ENCODE measurements around the gene ZC3H8.
"Not testable (repeated sequence)": the region's sequence is repeated elsewhere in the genome, so short reads cannot be mapped to it uniquely, and the experiment has no call there.

The ZC3H8 gene

GRCh38 chr2:112243233-112243632, 11.6 kb downstream of the ZC3H8 start:
- H3K9me3 Mint-ChIP-seq = no peaks in the 10 kb centered on the region
- peaks cover 14% of the 10 kb centered on the region for H3K4me1 Mint-ChIP-seq (ENCODE audit: low read depth)
- no peak overlapping the region for H3K4me3 Mint-ChIP-seq
- H3K36me3 Mint-ChIP-seq (ENCODE audit: low read depth) = peaks cover 42% of the 10 kb centered on the region
- no peak for DNase-seq (ENCODE audit: low spot score)
- no peaks in the 10 kb centered on the region for H3K27me3 Mint-ChIP-seq (ENCODE audit: low read depth)
- H3K27ac Mint-ChIP-seq = no peak overlapping the region

GRCh38 chr2:112242384-112242783, 12.5 kb downstream of the ZC3H8 start:
- Mint-ChIP-seq H3K27ac (no peak overlapping the region), H3K36me3 (ENCODE audit: low read depth) (peaks cover 38% of the 10 kb centered on the region), H3K4me1 (ENCODE audit: low read depth) (peaks cover 14% of the 10 kb centered on the region), H3K4me3 (no peak overlapping the region), H3K27me3 (ENCODE audit: low read depth) (no peaks in the 10 kb centered on the region), H3K9me3 (no peaks in the 10 kb centered on the region)
- DNase-seq (ENCODE audit: low spot score) = no peak

- Mint-ChIP-seq H3K36me3 (ENCODE audit: low read depth) (peaks cover 35% of the 10 kb centered on the region), H3K27ac (no peak overlapping the region), H3K4me1 (ENCODE audit: low read depth) (peaks cover 9% of the 10 kb centered on the region), H3K27me3 (ENCODE audit: low read depth) (no peaks in the 10 kb centered on the region), H3K4me3 (no peak overlapping the region), H3K9me3 (no peaks in the 10 kb centered on the region)
- DNase-seq (ENCODE audit: low spot score) = no peak
These were observed 15.0 kb downstream of the ZC3H8 start for GRCh38 chr2:112239862-112240261.

GRCh38 chr2:112230371-112230770, 24.5 kb downstream of the ZC3H8 start:
- Mint-ChIP-seq H3K36me3 (ENCODE audit: low read depth) (peaks cover 46% of the 10 kb centered on the region), H3K4me1 (ENCODE audit: low read depth) (peaks cover 3% of the 10 kb centered on the region), H3K9me3 (no peaks in the 10 kb centered on the region), H3K27ac (no peak overlapping the region), H3K4me3 (no peak overlapping the region), H3K27me3 (ENCODE audit: low read depth) (no peaks in the 10 kb centered on the region)
- no peak for DNase-seq (ENCODE audit: low spot score)

- H3K9me3 Mint-ChIP-seq = no peaks in the 10 kb centered on the region
- peaks cover 3% of the 10 kb centered on the region for H3K4me1 Mint-ChIP-seq (ENCODE audit: low read depth)
- no peak for DNase-seq (ENCODE audit: low spot score)
These were observed 25.5 kb downstream of the ZC3H8 start for GRCh38 chr2:112229348-112229747.

GRCh38 chr2:112220831-112221230, 34.0 kb downstream of the ZC3H8 start:
- H3K9me3 Mint-ChIP-seq = no peaks in the 10 kb centered on the region
- H3K4me3 Mint-ChIP-seq = no peak overlapping the region
- H3K36me3 Mint-ChIP-seq (ENCODE audit: low read depth) = peaks cover 52% of the 10 kb centered on the region
- H3K27me3 Mint-ChIP-seq (ENCODE audit: low read depth) = no peaks in the 10 kb centered on the region
- no peak for DNase-seq (ENCODE audit: low spot score)
- H3K27ac Mint-ChIP-seq = no peak overlapping the region
- H3K4me1 Mint-ChIP-seq (ENCODE audit: low read depth) = no peaks in the 10 kb centered on the region

More at GRCh38 chr2:112229348-112229747, 25.5 kb downstream of the ZC3H8 start:
- Mint-ChIP-seq H3K36me3 (ENCODE audit: low read depth) (peaks cover 54% of the 10 kb centered on the region), H3K27ac (no peak overlapping the region), H3K4me3 (no peak overlapping the region), H3K27me3 (ENCODE audit: low read depth) (no peaks in the 10 kb centered on the region)

GRCh38 chr2:112220186-112220585, 34.7 kb downstream of the ZC3H8 start:
- H3K9me3 Mint-ChIP-seq = no peaks in the 10 kb centered on the region
- no peak overlapping the region for H3K4me3 Mint-ChIP-seq
- no peak for DNase-seq (ENCODE audit: low spot score)
- H3K27ac Mint-ChIP-seq = no peak overlapping the region
- H3K4me1 Mint-ChIP-seq (ENCODE audit: low read depth) = no peaks in the 10 kb centered on the region
- H3K36me3 Mint-ChIP-seq (ENCODE audit: low read depth) = peaks cover 46% of the 10 kb centered on the region
- H3K27me3 Mint-ChIP-seq (ENCODE audit: low read depth) = no peaks in the 10 kb centered on the region

- H3K27ac Mint-ChIP-seq = no peak overlapping the region
- H3K9me3 Mint-ChIP-seq = no peaks in the 10 kb centered on the region
- H3K36me3 Mint-ChIP-seq (ENCODE audit: low read depth) = peaks cover 43% of the 10 kb centered on the region
- no peaks in the 10 kb centered on the region for H3K4me1 Mint-ChIP-seq (ENCODE audit: low read depth)
- no peak overlapping the region for H3K4me3 Mint-ChIP-seq
- DNase-seq (ENCODE audit: low spot score) = no peak
- H3K27me3 Mint-ChIP-seq (ENCODE audit: low read depth) = no peaks in the 10 kb centered on the region
These were observed 37.0 kb downstream of the ZC3H8 start for GRCh38 chr2:112217854-112218253.

GRCh38 chr2:112216167-112216566, 38.7 kb downstream of the ZC3H8 start:
- no peak overlapping the region for H3K4me3 Mint-ChIP-seq
- no peaks in the 10 kb centered on the region for H3K9me3 Mint-ChIP-seq
- no peak overlapping the region for H3K27ac Mint-ChIP-seq
- no peaks in the 10 kb centered on the region for H3K27me3 Mint-ChIP-seq (ENCODE audit: low read depth)
- no peak for DNase-seq (ENCODE audit: low spot score)
- H3K36me3 Mint-ChIP-seq (ENCODE audit: low read depth) = peaks cover 33% of the 10 kb centered on the region
- H3K4me1 Mint-ChIP-seq (ENCODE audit: low read depth) = no peaks in the 10 kb centered on the region

GRCh38 chr2:112207905-112208304, 46.9 kb downstream of the ZC3H8 start:
- H3K27me3 Mint-ChIP-seq (ENCODE audit: low read depth); H3K27ac Mint-ChIP-seq; H3K4me3 Mint-ChIP-seq: not testable (repeated sequence)

GRCh38 chr2:112204411-112204810, 50.4 kb downstream of the ZC3H8 start:
- DNase-seq (ENCODE audit: low spot score) = no peak
- Mint-ChIP-seq H3K4me3 (no peak overlapping the region), H3K27ac (no peak overlapping the region)

More at GRCh38 chr2:112207905-112208304, 46.9 kb downstream of the ZC3H8 start:
- Mint-ChIP-seq H3K9me3 (peaks cover 40% of the 10 kb centered on the region), H3K36me3 (ENCODE audit: low read depth) (peaks cover 38% of the 10 kb centered on the region)
- not testable (repeated sequence) for H3K4me1 Mint-ChIP-seq (ENCODE audit: low read depth); DNase-seq (ENCODE audit: low spot score)

GRCh38 chr2:112201696-112202430, 53.0 kb downstream of the ZC3H8 start:
- no peak overlapping the region for H3K27ac Mint-ChIP-seq
- H3K9me3 Mint-ChIP-seq = peaks cover 50% of the 10 kb centered on the region
- H3K4me3 Mint-ChIP-seq = no peak overlapping the region
- H3K27me3 Mint-ChIP-seq (ENCODE audit: low read depth) = no peaks in the 10 kb centered on the region
- no peaks in the 10 kb centered on the region for H3K4me1 Mint-ChIP-seq (ENCODE audit: low read depth)
- DNase-seq (ENCODE audit: low spot score) = no peak
- peaks cover 23% of the 10 kb centered on the region for H3K36me3 Mint-ChIP-seq (ENCODE audit: low read depth)

More at GRCh38 chr2:112204411-112204810, 50.4 kb downstream of the ZC3H8 start:
- Mint-ChIP-seq H3K4me1 (ENCODE audit: low read depth) (no peaks in the 10 kb centered on the region), H3K27me3 (ENCODE audit: low read depth) (no peaks in the 10 kb centered on the region), H3K9me3 (peaks cover 55% of the 10 kb centered on the region), H3K36me3 (ENCODE audit: low read depth) (peaks cover 33% of the 10 kb centered on the region)

- H3K27ac Mint-ChIP-seq = no peak overlapping the region
- peaks cover 17% of the 10 kb centered on the region for H3K4me1 Mint-ChIP-seq (ENCODE audit: low read depth)
- H3K4me3 Mint-ChIP-seq = no peak overlapping the region
- DNase-seq (ENCODE audit: low spot score) = no peak
- H3K27me3 Mint-ChIP-seq (ENCODE audit: low read depth) = no peaks in the 10 kb centered on the region
- H3K36me3 Mint-ChIP-seq (ENCODE audit: low read depth) = peaks cover 20% of the 10 kb centered on the region
- H3K9me3 Mint-ChIP-seq = peaks cover 31% of the 10 kb centered on the region
These were observed 55.7 kb downstream of the ZC3H8 start for GRCh38 chr2:112199188-112199587.

- no peak overlapping the region for H3K27ac Mint-ChIP-seq
- H3K9me3 Mint-ChIP-seq = peaks cover 28% of the 10 kb centered on the region
- H3K36me3 Mint-ChIP-seq (ENCODE audit: low read depth) = peaks cover 19% of the 10 kb centered on the region
- no peak overlapping the region for H3K4me3 Mint-ChIP-seq
- no peak for DNase-seq (ENCODE audit: low spot score)
- peaks cover 18% of the 10 kb centered on the region for H3K4me1 Mint-ChIP-seq (ENCODE audit: low read depth)
- H3K27me3 Mint-ChIP-seq (ENCODE audit: low read depth) = no peaks in the 10 kb centered on the region
These were observed 56.1 kb downstream of the ZC3H8 start for GRCh38 chr2:112198780-112199179.

- Mint-ChIP-seq H3K9me3 (peaks cover 19% of the 10 kb centered on the region), H3K4me1 (ENCODE audit: low read depth) (peaks cover 18% of the 10 kb centered on the region), H3K4me3 (no peak overlapping the region)
These were observed 57.0 kb downstream of the ZC3H8 start for GRCh38 chr2:112197868-112198267.

More at GRCh38 chr2:112197868-112198267, 57.0 kb downstream of the ZC3H8 start:
- H3K27ac Mint-ChIP-seq = no peak overlapping the region
- H3K36me3 Mint-ChIP-seq (ENCODE audit: low read depth) = peaks cover 15% of the 10 kb centered on the region
- no peak for DNase-seq (ENCODE audit: low spot score)
- no peaks in the 10 kb centered on the region for H3K27me3 Mint-ChIP-seq (ENCODE audit: low read depth)

Measured in T-helper 2 cell treated with Interferon-gamma antibody and Interleukin-4, amounts not matched to agents 5 μg/mL and 100 μg/mL, for 36 hours (primary cell).